ENCODE results near the gene RANBP10.

The RANBP10 gene

GRCh38 chr16:67806428-67807147 lies at the start of gene RANBP10, which contains the start of gene TSNAXIP1:
Gene RANBP10, minus strand, starts transcription at chr16:67806560. Its CDS starts 24 bp downstream, at chr16:67806536.
Gene TSNAXIP1, plus strand, starts transcription at chr16:67806889. Its CDS starts 261 bp downstream, at chr16:67807150.
- TF ChIP-seq CTCF (IDR thresholded peaks at IDR 0.05; ENCODE audit: low read depth, low read length, missing control alignments) = no peak
- peak within 1 kb of the TSS; percentile 96 for H3K4me3 ChIP-seq (replicated peaks; ENCODE audit: low read depth, low read length)
- peak; percentile 99 for DNase-seq (ENCODE audit: extremely low read depth, low read depth)

- no peak for TF ChIP-seq CTCF (IDR thresholded peaks at IDR 0.05; ENCODE audit: low read depth, low read length, missing control alignments)
- no peak overlapping the region for H3K4me3 ChIP-seq (replicated peaks; ENCODE audit: low read depth, low read length)
- no peak for DNase-seq (ENCODE audit: extremely low read depth, low read depth)
Observed at GRCh38 chr16:67855789-67856188, 49.4 kb upstream of the RANBP10 start.

- DNase-seq (ENCODE audit: extremely low read depth, low read depth) = no peak
- no peak overlapping the region for H3K4me3 ChIP-seq (replicated peaks; ENCODE audit: low read depth, low read length)
- TF ChIP-seq CTCF (IDR thresholded peaks at IDR 0.05; ENCODE audit: low read depth, low read length, missing control alignments) = no peak
Observed at GRCh38 chr16:67853670-67854069, 47.3 kb upstream of the RANBP10 start.

- DNase-seq (ENCODE audit: extremely low read depth, low read depth) = no peak
- TF ChIP-seq CTCF (IDR thresholded peaks at IDR 0.05; ENCODE audit: low read depth, low read length, missing control alignments) = no peak
- H3K4me3 ChIP-seq (replicated peaks; ENCODE audit: low read depth, low read length) = peak overlapping the region; percentile 99
Observed at GRCh38 chr16:67848118-67848517, 41.8 kb upstream of the RANBP10 start.

GRCh38 chr16:67847064-67847861 lies 40.9 kb upstream of the RANBP10 start, which contains the start of gene CENPT:
Gene CENPT, minus strand, starts transcription at chr16:67847693. Its CDS starts 13,834 bp downstream, at chr16:67833859.
- no peak for TF ChIP-seq CTCF (IDR thresholded peaks at IDR 0.05; ENCODE audit: low read depth, low read length, missing control alignments)
- peak within 1 kb of the TSS; percentile 99 for H3K4me3 ChIP-seq (replicated peaks; ENCODE audit: low read depth, low read length)
- DNase-seq (ENCODE audit: extremely low read depth, low read depth) = no peak

GRCh38 chr16:67846320-67847063 lies 40.1 kb upstream of the RANBP10 start, which contains the start of gene NUTF2:
Gene NUTF2, plus strand, starts transcription at chr16:67846933. Its CDS starts 18,198 bp downstream, at chr16:67865131.
- TF ChIP-seq CTCF (IDR thresholded peaks at IDR 0.05; ENCODE audit: low read depth, low read length, missing control alignments) = no peak
- DNase-seq (ENCODE audit: extremely low read depth, low read depth) = peak; percentile 76
- H3K4me3 ChIP-seq (replicated peaks; ENCODE audit: low read depth, low read length) = peak within 1 kb of the TSS; percentile 99
